DOHH2 (cell line): ENCODE data around the gene TAL2.

Source experiments
- H3F3A ChIP-seq: fragments of 200-600 bp; sonication (generic), shearing (Covaris generic); 2 replicates; pipeline ENCODE4 v1.6.0; 2016; ENCODE audit warnings: antibody characterized with exemption, mild to moderate bottlenecking; ENCODE audit not compliant: control insufficient read depth, insufficient read depth
- H3K27ac ChIP-seq: fragments of 200-600 bp; sonication (generic); 2 replicates; pipeline ENCODE4 v1.5.1; 2014; ENCODE audit warnings: low read depth, mild to moderate bottlenecking, low read length, moderate library complexity
- H3K27me3 ChIP-seq: fragments of 200-600 bp; sonication (generic); 2 replicates; pipeline ENCODE4 v1.6.1; 2014; ENCODE audit warnings: mild to moderate bottlenecking, low read length, mixed read lengths; ENCODE audit not compliant: control insufficient read depth
- H3K36me3 ChIP-seq: fragments of 200-600 bp; sonication (generic); 2 replicates; pipeline ENCODE4 v1.6.1; 2014; ENCODE audit warnings: mild to moderate bottlenecking, low read length, moderate library complexity, mixed read lengths; ENCODE audit not compliant: control insufficient read depth
- H3K4me1 ChIP-seq: fragments of 200-600 bp; sonication (generic); 2 replicates; pipeline ENCODE4 v1.6.1; 2014; ENCODE audit warnings: mild to moderate bottlenecking, low read length, mixed read lengths; ENCODE audit not compliant: control insufficient read depth
- H3K4me2 ChIP-seq: fragments of 200-600 bp; sonication (generic); 2 replicates; pipeline ENCODE4 v1.6.0; 2014; ENCODE audit warnings: mild to moderate bottlenecking, low read length, moderate library complexity
- H3K4me3 ChIP-seq: fragments of 200-600 bp; sonication (generic); 2 replicates; pipeline ENCODE4 v1.5.1; 2014; ENCODE audit warnings: mild to moderate bottlenecking, low read length, mixed read lengths
- H3K79me2 ChIP-seq: fragments of 200-600 bp; sonication (generic); 2 replicates; pipeline ENCODE4 v1.6.1; 2014; ENCODE audit warnings: mild to moderate bottlenecking, low read length, mixed read lengths; ENCODE audit not compliant: control insufficient read depth
- H3K9me2 ChIP-seq: fragments of 200-600 bp; sonication (generic); replicated peaks from 2 replicates; pipeline ENCODE4 v1.6.1; 2014; ENCODE audit warnings: mild to moderate bottlenecking, low read length, mixed read lengths; ENCODE audit not compliant: control insufficient read depth
- H3K9me3 ChIP-seq: fragments of 200-600 bp; sonication (generic); 2 replicates; pipeline ENCODE4 v1.6.1; 2014; ENCODE audit warnings: antibody characterized with exemption, low read length, mixed read lengths; ENCODE audit not compliant: control insufficient read depth, insufficient read depth
- H4K20me1 ChIP-seq: fragments of 200-600 bp; sonication (generic); 2 replicates; pipeline ENCODE4 v1.6.0; 2014; ENCODE audit warnings: low read depth, mild to moderate bottlenecking, antibody characterized with exemption, low read length, moderate library complexity; ENCODE audit not compliant: control insufficient read depth, insufficient read depth
- CTCF ChIP-seq: fragments of 200-600 bp; sonication (generic); IDR thresholded peaks from one replicate; pipeline ENCODE4 v1.5.1; 2014; ENCODE audit warnings: antibody characterized with exemption, mild to moderate bottlenecking, low read depth, low read length; ENCODE audit not compliant: poor library complexity, severe bottlenecking
- EZH2phosphoT487 ChIP-seq: fragments of 200-600 bp; sonication (generic); IDR thresholded peaks from 2 replicates; pipeline ENCODE4 v1.6.1; 2017; ENCODE audit warnings: borderline replicate concordance, mild to moderate bottlenecking, antibody characterized with exemption, low read length, moderate library complexity, mixed read lengths

TAL2 gene

GRCh38 chr9:105658351-105658750 lies 3.9 kb upstream of the TAL2 start:
- Histone ChIP-seq H3K27me3 (peaks cover 18% of the 10 kb centered on the region), H3K4me1 (peaks cover 28% of the 10 kb centered on the region), H3K27ac (no peak overlapping the region), H3F3A (no peaks in the 10 kb centered on the region), H3K79me2 (no peaks in the 10 kb centered on the region), H4K20me1 (no peaks in the 10 kb centered on the region), H3K4me3 (no peak overlapping the region), H3K9me3 (no peaks in the 10 kb centered on the region), H3K4me2 (no peak overlapping the region), H3K36me3 (no peaks in the 10 kb centered on the region), H3K9me2 (no peaks in the 10 kb centered on the region)
- TF ChIP-seq CTCF (no peak), EZH2phosphoT487 (no peak)

- Histone ChIP-seq H3K79me2 (no peaks in the 10 kb centered on the region), H3K4me1 (peaks cover 28% of the 10 kb centered on the region), H3K27ac (no peak overlapping the region), H4K20me1 (no peaks in the 10 kb centered on the region), H3K9me2 (no peaks in the 10 kb centered on the region), H3K9me3 (no peaks in the 10 kb centered on the region), H3K4me2 (peak overlapping the region; percentile 53; the same call in 1 of the 2 replicates), H3K36me3 (no peaks in the 10 kb centered on the region), H3K4me3 (no peak overlapping the region), H3K27me3 (peaks cover 12% of the 10 kb centered on the region), H3F3A (no peaks in the 10 kb centered on the region)
- TF ChIP-seq CTCF = no peak
- no peak for TF ChIP-seq EZH2phosphoT487
These were observed 1.2 kb upstream of the TAL2 start for GRCh38 chr9:105661011-105661410.

GRCh38 chr9:105663914-105664313 lies 1.7 kb downstream of the TAL2 start:
- Histone ChIP-seq H3F3A (no peaks in the 10 kb centered on the region), H3K79me2 (no peaks in the 10 kb centered on the region)

More at GRCh38 chr9:105663914-105664313, 1.7 kb downstream of the TAL2 start:
- Histone ChIP-seq H3K27me3 (no peaks in the 10 kb centered on the region), H3K9me3 (no peaks in the 10 kb centered on the region), H3K4me1 (peaks cover 25% of the 10 kb centered on the region), H3K36me3 (no peaks in the 10 kb centered on the region), H4K20me1 (no peaks in the 10 kb centered on the region), H3K27ac (no peak overlapping the region), H3K4me2 (no peak overlapping the region), H3K9me2 (no peaks in the 10 kb centered on the region), H3K4me3 (no peak overlapping the region)
- TF ChIP-seq CTCF (no peak), EZH2phosphoT487 (no peak)
